Measurements from ENCODE around the gene SEC11A.
A peak's percentile ranks its signal among the peaks of the same experiment; 100 is the strongest.

The SEC11A gene

GRCh38 chr15:84727429-84727828 is 11.5 kb upstream of the SEC11A start:
- no peaks in the 10 kb centered on the region for H3K9me3 ChIP-seq (replicated peaks; ENCODE audit: insufficient read depth, low read length)
- TF ChIP-seq CTCF (IDR thresholded peaks at IDR 0.05; ENCODE audit: low read length) (no peak), EZH2phosphoT487 (IDR thresholded peaks at IDR 0.05; ENCODE audit: low read length) (no peak), EZH2 (optimal IDR thresholded peaks at IDR 0.05; ENCODE audit: low read depth, low read length) (no peak)
- H3K4me1 ChIP-seq (ENCODE audit: low read length): peaks cover 10% of the 10 kb centered on the region
- H3K27me3 ChIP-seq (replicated peaks; ENCODE audit: insufficient read depth, low read length): no peaks in the 10 kb centered on the region
- no peak overlapping the region for H3K27ac ChIP-seq (ENCODE audit: low read length)
- no peak overlapping the region for H2AFZ ChIP-seq (ENCODE audit: low read length)
- peaks cover 6% of the 10 kb centered on the region for H3F3A ChIP-seq (ENCODE audit: insufficient read depth, low read length)
- no peaks in the 10 kb centered on the region for H3K9me2 ChIP-seq (replicated peaks; ENCODE audit: insufficient read depth, low read length)
- no peaks in the 10 kb centered on the region for H3K79me2 ChIP-seq (ENCODE audit: low read length)
- H4K20me1 ChIP-seq (ENCODE audit: insufficient read depth, low read length): no peaks in the 10 kb centered on the region
- H3K9ac ChIP-seq (ENCODE audit: low read length): no peak overlapping the region
- H3K36me3 ChIP-seq (replicated peaks; ENCODE audit: insufficient read depth, low read length): no peaks in the 10 kb centered on the region
- no peak overlapping the region for H3K4me3 ChIP-seq (ENCODE audit: low read length)
- DNase-seq: no peak
- no peak overlapping the region for H3K4me2 ChIP-seq (ENCODE audit: low read depth, low read length)

GRCh38 chr15:84725001-84725491 is 9.1 kb upstream of the SEC11A start:
- Histone ChIP-seq H3K4me3 (ENCODE audit: low read length) (no peak overlapping the region), H3K9me2 (replicated peaks; ENCODE audit: insufficient read depth, low read length) (no peaks in the 10 kb centered on the region), H2AFZ (ENCODE audit: low read length) (0 out of 2 replicates have a peak overlapping the region, but pooled peaks have one; percentile 42), H3K36me3 (replicated peaks; ENCODE audit: insufficient read depth, low read length) (no peaks in the 10 kb centered on the region), H3K9ac (ENCODE audit: low read length) (no peak overlapping the region), H4K20me1 (ENCODE audit: insufficient read depth, low read length) (no peaks in the 10 kb centered on the region), H3K4me2 (ENCODE audit: low read depth, low read length) (peak overlapping the region; percentile 44; the same call in 1 of the 2 replicates), H3K27ac (ENCODE audit: low read length) (peak overlapping the region; percentile 36; the same call in 1 of the 2 replicates), H3K79me2 (ENCODE audit: low read length) (no peaks in the 10 kb centered on the region), H3K27me3 (replicated peaks; ENCODE audit: insufficient read depth, low read length) (no peaks in the 10 kb centered on the region), H3F3A (ENCODE audit: insufficient read depth, low read length) (peaks cover 6% of the 10 kb centered on the region), H3K4me1 (ENCODE audit: low read length) (peaks cover 10% of the 10 kb centered on the region), H3K9me3 (replicated peaks; ENCODE audit: insufficient read depth, low read length) (no peaks in the 10 kb centered on the region)
- TF ChIP-seq EZH2phosphoT487 (IDR thresholded peaks at IDR 0.05; ENCODE audit: low read length) (no peak), EZH2 (optimal IDR thresholded peaks at IDR 0.05; ENCODE audit: low read depth, low read length) (no peak), CTCF (IDR thresholded peaks at IDR 0.05; ENCODE audit: low read length) (no peak)
- peak; percentile 50 for DNase-seq

- no peak overlapping the region for H3K9ac ChIP-seq (ENCODE audit: low read length)
- H3K79me2 ChIP-seq (ENCODE audit: low read length): no peaks in the 10 kb centered on the region
- no peak overlapping the region for H3K4me2 ChIP-seq (ENCODE audit: low read depth, low read length)
- H2AFZ ChIP-seq (ENCODE audit: low read length): no peak overlapping the region
- H3K27me3 ChIP-seq (replicated peaks; ENCODE audit: insufficient read depth, low read length): no peaks in the 10 kb centered on the region
- no peak for DNase-seq
- no peaks in the 10 kb centered on the region for H4K20me1 ChIP-seq (ENCODE audit: insufficient read depth, low read length)
- peaks cover 10% of the 10 kb centered on the region for H3K4me1 ChIP-seq (ENCODE audit: low read length)
- no peaks in the 10 kb centered on the region for H3K9me2 ChIP-seq (replicated peaks; ENCODE audit: insufficient read depth, low read length)
- no peak overlapping the region for H3K27ac ChIP-seq (ENCODE audit: low read length)
- no peaks in the 10 kb centered on the region for H3K36me3 ChIP-seq (replicated peaks; ENCODE audit: insufficient read depth, low read length)
- no peaks in the 10 kb centered on the region for H3K9me3 ChIP-seq (replicated peaks; ENCODE audit: insufficient read depth, low read length)
- H3F3A ChIP-seq (ENCODE audit: insufficient read depth, low read length): peaks cover 11% of the 10 kb centered on the region
- no peak overlapping the region for H3K4me3 ChIP-seq (ENCODE audit: low read length)
- TF ChIP-seq EZH2 (optimal IDR thresholded peaks at IDR 0.05; ENCODE audit: low read depth, low read length) (no peak), CTCF (IDR thresholded peaks at IDR 0.05; ENCODE audit: low read length) (no peak), EZH2phosphoT487 (IDR thresholded peaks at IDR 0.05; ENCODE audit: low read length) (no peak)
These were observed 6.7 kb upstream of the SEC11A start for GRCh38 chr15:84722628-84723027.

Measured in MM.1S (cell line).